GM19455 (cell line): Measurements from ENCODE around the gene PACSIN2.
"Not testable (repeated sequence)": the region's sequence is repeated elsewhere in the genome, so short reads cannot be mapped to it uniquely, and the experiment has no call there.

ENCODE experiments used
- ATAC-seq: cut with Tn5 transposase; IDR thresholded peaks from one replicate; pipeline ENCODE4 v1.9.1; 2021; ENCODE audit not compliant: unreplicated experiment

PACSIN2 gene

GRCh38 chr22:43012390-43012789, 2.6 kb downstream of the PACSIN2 start:
- no peak for ATAC-seq

DNA sequence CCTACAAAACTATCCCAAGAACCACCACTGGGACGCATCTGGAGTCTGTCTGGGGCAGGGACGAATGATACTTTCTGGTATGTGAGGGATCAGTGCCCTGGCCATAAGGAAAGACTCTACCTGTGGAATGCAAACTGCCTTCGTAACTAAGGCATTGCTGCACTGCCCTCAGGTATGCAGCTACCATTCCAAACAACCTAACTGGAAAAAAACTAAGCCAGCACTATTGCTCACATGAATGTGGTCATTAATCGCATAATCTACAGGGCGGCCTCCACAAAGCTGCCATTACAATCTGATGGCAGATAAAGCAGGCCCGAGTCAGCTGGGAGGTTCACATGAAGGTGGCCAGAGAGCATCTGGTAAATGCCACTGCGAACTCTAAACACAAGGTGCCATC, 3.9 kb downstream of the PACSIN2 start:
- no peak for ATAC-seq

GRCh38 chr22:43009444-43009843, 5.5 kb downstream of the PACSIN2 start:
- no peak for ATAC-seq

- no peak for ATAC-seq
Observed at GRCh38 chr22:43008921-43009320, 6.0 kb downstream of the PACSIN2 start.

- no peak for ATAC-seq
Observed at GRCh38 chr22:43008509-43008908, 6.4 kb downstream of the PACSIN2 start.

GRCh38 chr22:43007519-43008102, 7.3 kb downstream of the PACSIN2 start:
- no peak for ATAC-seq

- no peak for ATAC-seq
Observed at GRCh38 chr22:43006753-43007152, 8.2 kb downstream of the PACSIN2 start.

DNA sequence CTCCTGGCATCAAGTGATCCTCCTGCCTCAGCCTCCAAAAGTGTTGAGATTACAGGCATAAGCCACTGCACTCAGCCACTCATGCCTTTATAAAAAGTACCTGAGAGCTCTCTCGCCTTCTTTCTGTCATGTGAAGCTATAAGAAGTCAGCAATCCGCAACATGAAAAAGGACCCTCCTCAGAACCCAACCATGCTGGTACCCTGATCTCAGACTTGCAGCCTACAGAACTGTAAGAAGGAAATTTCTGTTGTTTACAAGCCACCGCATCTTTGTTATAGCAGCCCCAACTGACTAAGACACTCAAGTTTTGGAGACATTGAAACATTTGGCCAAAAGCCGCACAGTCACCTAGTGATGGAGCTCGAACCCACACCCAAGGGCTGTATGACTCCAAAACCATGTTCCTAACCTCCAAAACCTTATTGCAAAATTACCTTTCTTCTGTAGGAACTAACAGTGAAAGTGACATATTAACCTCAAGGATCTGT, 8.9 kb downstream of the PACSIN2 start:
- ATAC-seq, result no peak

- ATAC-seq, result no peak
Observed at GRCh38 chr22:43005106-43005505, 9.8 kb downstream of the PACSIN2 start.

- ATAC-seq, result no peak
Observed at GRCh38 chr22:43004362-43005035, 10.4 kb downstream of the PACSIN2 start.

- no peak for ATAC-seq
Observed at GRCh38 chr22:43002202-43002586, 12.8 kb downstream of the PACSIN2 start.

DNA sequence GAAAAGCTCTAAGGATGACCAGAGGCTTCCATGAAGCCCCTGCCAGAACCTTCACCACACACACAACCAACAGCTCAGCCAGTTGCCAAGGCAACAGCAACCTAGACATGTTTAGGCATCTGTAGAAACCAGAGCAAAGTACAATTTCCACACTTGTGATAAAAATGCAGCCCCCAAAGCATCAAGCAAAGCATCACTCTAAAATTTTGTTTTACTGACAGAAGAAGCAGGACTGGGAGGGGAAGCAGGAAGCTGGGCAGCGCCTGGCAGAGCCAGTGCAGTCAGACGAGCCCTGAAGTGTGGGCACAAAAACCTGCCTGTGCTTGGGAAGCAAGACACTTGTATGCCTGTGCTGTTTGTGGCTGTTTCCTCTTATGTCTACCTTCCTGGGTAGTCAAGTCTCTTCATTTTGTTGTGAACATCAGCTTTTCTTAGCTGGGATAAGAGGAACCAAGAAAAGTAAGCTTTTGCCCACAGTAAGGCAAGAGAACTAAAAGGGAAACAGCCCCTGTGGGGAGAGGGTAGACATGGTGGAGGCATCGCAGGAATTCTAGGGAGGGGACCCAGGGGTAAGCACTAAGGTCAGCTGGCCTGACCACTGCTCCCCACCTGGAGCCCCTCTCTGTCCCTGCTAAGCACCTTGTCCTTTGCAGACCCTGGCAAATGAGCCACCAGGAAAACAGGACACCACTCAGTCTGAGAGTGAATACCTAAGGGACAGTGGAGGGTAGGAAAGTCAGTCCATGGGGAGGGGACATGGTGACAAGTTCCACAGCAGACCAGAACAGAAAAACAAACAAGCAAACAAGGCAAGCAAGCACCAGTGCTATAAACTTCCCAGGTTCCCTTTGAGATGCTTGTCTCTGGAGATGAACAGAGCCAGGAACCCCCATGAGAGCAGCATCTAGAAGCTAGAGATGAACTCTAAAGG, 13.4 kb downstream of the PACSIN2 start:
- ATAC-seq, result no peak

GRCh38 chr22:43000441-43001175, 14.3 kb downstream of the PACSIN2 start:
- no peak for ATAC-seq

- no peak for ATAC-seq
Observed at GRCh38 chr22:42997582-42998090, 17.3 kb downstream of the PACSIN2 start.

GRCh38 chr22:42996646-42997365, 18.1 kb downstream of the PACSIN2 start:
- no peak for ATAC-seq

DNA sequence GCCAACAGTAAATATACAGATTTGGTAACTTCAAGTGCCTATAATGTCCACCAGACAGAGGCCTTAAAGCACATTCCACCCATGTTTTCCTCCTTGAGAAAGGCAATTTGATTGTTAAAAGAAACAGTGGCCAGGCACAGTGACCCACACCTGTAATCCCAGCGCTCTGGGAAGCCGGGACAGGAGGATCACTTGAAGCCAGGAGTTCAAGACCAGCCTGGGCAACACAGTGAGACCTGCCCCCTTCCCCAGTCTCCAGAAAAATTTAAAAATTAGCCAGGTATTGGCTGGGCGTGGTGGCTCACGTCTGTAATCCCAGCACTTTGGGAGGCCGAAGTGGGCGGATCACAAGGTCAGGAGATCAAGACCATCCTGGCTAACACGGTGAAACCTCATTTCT, 19.3 kb downstream of the PACSIN2 start:
- not testable (repeated sequence) for ATAC-seq

- ATAC-seq, result no peak
Observed at GRCh38 chr22:42994917-42995562, 19.9 kb downstream of the PACSIN2 start.

GRCh38 chr22:42994276-42994916, 20.6 kb downstream of the PACSIN2 start:
- no peak for ATAC-seq

DNA sequence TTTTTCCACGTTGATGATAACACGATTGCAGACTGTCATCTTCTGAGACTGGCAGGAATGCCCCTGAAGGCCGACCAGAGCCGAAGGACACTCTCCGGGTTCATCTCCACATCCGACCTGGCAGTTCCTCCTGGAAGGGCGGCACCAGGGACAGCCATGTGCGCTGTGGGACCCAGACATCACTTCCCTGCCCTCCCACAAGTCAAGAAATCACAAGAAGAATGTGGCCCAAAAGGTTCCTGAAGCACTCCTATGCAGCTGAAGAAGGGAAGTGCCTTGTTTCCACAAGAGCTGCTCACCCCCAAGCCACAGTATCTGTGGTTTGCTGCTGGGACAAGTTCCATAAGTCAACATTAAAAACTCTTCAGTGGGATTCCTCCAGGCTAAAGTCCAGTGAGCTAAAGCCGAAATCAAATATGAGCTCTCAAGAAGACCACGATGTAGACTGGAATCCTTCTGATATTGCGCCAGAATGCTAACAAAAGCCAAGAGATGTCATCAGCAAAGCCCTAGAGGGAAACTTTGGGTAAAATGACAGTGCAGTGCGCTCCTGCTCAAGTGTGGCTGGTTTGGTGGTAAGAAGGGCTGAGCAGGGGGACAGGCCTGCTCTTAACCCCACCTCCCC, 21.2 kb downstream of the PACSIN2 start:
- no peak for ATAC-seq
